ENCODE results near the gene NUAK1.

The NUAK1 gene

GRCh38 chr12:106063826-106064720 lies 74.7 kb downstream of the NUAK1 start:
- DNase-seq (ENCODE audit: low spot score) = no peak

DNA sequence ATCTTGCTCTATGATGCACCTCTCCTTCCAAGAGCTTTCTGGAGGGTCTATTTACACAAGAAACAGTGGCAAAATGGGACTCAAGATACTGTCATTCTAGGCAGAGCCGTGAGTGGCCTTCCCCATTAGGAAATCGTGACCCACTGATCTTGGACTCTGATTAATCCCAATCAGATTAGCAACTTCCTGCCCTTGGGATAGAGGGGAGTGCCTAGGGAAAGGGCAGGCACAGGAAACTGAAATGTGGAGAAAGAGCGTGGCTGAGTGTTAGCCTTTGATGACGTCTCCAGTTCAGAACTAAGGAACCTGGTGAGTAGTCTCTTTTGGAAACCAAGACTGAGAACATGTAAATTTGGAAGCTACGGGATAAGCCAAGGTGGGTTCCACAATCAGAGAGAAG lies 76.1 kb downstream of the NUAK1 start:
- no peak for DNase-seq (ENCODE audit: low spot score)

DNA sequence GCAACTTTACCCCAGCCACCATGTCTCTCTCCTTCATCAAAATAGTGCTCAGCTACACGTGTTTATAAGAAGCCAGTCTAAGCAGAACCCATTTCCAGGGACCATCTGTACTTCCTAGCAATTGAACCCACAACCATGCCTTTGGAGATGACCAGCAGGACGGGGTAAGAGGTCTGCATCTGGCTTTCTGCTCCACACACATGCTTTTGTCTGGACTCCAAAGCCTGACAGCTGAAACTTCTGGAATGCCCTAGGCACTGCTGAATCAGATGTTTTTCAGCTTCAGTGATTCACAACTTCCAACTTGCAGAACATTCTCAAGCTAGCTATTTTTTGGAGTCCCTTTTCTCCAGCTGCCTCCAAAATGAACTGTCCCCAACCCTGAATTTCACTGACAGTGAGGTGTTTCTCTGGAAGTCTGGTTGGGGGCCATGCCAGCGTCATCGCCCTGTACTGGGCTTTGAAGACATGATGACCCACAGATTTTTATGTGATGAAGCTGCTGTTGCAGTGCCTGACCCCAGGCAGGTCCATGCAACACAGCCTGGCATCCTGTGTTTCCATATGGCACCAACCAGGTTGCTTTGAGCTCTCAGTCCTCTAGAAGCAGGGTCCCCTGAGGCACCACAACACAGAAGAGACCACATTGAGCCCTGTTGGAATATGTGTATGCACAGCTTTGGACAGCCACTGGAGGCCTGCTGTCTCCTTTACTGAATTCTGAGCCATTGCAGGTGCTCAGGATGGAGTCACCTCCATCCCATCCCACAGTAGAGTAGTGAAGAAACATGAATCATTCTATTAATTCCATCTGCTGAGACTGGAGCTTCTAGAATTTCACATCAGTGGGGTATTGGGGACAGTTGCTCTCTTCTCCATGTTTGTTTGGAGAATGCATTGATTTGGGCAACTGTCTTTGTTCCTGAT lies 80.2 kb downstream of the NUAK1 start:
- DNase-seq (ENCODE audit: low spot score) = no peak

- DNase-seq (ENCODE audit: low spot score) = no peak
These were observed 84.7 kb downstream of the NUAK1 start for GRCh38 chr12:106054049-106054448.

- no peak for DNase-seq (ENCODE audit: low spot score)
These were observed 86.8 kb downstream of the NUAK1 start for GRCh38 chr12:106051853-106052531.

GRCh38 chr12:106049546-106049945 lies 89.2 kb downstream of the NUAK1 start:
- DNase-seq (ENCODE audit: low spot score) = no peak

- DNase-seq (ENCODE audit: low spot score) = no peak
These were observed 89.6 kb downstream of the NUAK1 start for GRCh38 chr12:106049105-106049504.

DNA sequence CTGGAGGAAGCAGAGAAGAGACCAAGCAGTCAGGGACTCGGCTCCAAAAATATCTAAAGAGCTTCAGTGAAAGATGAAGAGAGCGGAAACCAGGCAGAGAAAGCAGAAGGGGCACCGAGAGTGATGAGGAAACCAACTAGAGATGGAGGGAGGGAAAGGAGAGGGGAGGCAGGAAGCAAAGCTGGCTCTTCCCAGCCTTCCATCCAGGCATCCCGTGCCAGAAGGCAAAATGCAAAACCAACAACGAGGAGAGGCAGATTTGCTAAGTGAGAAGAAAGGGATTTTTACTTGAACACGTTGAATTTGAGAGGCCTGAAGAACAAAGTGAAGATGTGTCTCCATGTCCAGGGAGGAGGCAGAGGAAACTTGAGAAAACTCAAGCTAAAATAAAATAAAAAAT lies 90.1 kb downstream of the NUAK1 start:
- no peak for DNase-seq (ENCODE audit: low spot score)

DNA sequence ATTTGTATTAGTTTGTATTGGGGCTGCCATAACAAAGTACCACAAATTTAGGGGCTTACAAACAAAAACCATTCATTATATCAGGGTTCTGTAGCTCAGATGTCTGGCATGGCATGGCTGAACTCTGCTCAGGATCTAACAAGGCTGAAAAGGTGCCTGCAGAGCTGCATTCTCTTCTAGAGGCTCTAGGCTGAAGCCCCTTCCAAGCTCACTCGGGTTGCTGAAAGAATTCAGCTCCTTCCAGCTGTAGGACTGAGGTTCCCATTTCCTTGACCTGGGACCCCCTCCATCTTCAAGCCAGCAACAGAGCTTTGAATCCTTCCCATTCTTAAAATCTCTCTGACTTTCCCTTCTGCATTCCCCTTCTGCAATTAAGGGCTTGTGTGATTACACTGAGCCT lies 90.7 kb downstream of the NUAK1 start:
- no peak for DNase-seq (ENCODE audit: low spot score)

DNA sequence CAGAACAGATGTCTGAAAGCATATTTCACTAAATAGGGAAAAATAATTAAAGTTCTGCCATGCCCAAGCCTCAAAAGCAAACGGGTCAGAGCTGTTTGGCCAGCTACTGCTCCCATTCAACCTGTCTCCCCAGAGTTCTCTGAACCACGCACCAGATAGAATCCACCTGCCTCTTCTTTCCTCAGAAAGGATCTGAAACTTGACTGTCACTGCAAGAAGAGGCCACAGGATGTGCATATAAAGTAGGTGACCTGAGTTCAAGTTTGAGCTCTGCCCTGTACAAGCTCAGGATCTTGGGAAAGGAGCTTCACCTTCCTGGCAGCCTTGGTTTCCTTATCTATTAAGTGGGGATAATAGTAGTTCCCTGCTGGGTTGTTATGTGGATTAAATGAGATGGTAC lies 91.8 kb downstream of the NUAK1 start:
- DNase-seq (ENCODE audit: low spot score) = no peak

- no peak for DNase-seq (ENCODE audit: low spot score)
These were observed 92.4 kb downstream of the NUAK1 start for GRCh38 chr12:106046301-106046846.

DNA sequence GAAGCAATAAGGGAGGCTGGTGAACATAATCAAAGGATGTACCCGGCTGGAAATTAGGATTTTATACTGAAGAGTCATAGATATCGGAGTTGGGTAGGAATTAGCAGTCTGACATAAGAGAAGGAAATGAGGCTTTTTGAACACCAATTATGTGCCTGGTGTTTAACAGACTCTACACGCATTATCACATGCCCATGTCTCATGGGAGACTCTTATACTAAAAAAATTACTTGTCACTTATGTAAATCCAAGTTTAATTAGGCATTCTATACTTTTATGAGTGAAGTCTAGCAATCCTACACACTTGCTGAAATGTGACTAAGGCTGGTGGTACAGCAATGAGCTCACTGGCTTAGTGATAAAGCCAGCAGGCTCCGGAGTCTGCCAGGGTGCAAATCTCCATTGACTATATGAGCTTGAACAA lies 93.5 kb downstream of the NUAK1 start:
- DNase-seq (ENCODE audit: low spot score) = no peak

- DNase-seq (ENCODE audit: low spot score) = no peak
These were observed 94.0 kb downstream of the NUAK1 start for GRCh38 chr12:106044773-106045172.

DNA sequence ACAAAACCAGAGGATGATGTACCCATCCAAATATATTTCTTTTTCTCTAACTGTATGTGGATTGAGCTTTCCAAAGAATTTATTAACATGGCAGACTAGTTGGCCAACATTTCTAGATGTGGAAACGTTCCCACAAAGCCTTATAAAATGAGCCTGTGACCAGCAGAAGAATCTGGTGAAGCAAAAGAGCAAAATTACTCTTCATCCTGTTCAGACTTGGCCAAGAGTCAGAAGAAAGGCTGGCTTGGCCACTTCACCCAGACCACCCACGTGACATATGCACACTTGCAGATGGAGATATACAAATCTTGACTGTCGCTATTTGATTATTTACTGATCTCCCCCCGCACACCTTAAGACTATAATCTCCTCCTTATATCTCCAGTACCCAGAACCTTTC lies 96.7 kb downstream of the NUAK1 start:
- DNase-seq (ENCODE audit: low spot score) = no peak

DNA sequence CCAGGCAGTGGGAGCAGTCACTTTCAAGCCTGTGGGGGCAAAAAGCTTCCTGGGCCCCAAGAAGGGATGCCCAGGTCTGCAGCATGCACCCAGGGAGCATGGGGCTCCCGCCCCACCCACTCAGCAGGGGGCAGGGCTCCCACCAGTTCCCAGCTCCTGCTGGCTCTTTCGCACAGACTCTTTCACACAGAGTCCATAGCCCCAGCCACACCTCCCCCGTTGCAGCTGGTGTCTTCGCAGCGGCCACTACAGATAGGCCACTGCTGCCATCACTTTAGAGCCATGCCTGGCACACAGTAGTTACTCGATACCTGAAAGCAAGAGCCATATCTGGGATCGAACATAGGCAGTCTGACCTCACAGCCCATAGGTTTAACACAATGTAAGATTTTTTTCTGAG lies 98.2 kb downstream of the NUAK1 start:
- DNase-seq (ENCODE audit: low spot score) = no peak

DNA sequence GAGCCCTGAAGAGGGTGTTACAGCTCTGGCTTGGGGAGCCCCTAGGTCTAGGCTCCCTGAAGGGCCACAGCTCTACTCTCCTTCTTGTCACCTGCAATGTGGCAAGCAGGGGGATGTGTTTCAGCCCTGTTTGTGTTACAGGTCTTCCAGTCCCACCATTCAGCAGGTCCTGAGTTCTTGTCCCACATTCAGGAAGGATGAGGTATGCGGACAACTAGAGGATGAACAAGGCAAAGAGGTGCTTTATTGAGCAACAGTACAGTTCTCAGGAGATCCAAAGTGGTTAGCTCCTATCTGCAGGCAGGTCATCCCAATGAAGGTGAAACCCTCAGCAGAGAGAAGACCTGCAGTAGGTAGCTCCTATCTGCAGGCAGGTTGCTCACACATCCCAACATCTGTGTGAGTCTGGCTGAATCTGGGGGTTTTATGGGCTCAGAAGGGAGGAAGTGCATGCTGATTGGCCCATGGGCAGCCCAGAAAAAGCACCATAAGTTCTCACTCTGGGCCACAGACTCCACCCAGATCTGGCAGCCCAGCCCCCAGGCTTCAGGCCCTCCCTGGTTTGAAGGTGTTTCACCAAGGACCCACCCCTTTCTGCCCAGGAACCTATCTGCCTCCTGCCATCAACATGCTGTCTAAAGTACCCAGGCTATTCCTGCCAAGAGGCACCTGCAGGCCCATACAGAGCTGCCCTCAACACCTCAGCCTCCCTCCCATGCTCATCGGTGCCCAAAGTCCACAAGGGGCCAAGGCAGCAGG lies 98.9 kb downstream of the NUAK1 start:
- DNase-seq (ENCODE audit: low spot score) = no peak

DNA sequence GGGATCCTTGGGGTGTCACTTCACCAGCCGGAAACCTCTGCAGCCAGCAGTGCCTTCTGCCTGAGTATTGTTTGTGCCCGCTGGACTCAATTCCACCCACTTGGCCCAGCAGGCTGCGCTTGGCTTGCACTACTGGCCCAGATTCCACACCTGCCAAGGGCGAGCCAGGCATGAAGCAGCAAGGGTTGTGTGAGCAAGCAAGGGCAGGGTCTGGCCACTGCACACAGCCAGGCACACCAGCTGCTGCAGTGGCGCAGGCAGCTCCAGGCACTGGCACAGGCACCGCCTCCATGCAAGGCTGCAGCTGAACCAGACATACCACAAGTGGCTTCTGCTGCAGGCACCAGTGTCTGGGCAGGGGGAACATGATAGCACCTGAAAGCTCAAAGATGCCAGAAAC lies 99.5 kb downstream of the NUAK1 start:
- no peak for DNase-seq (ENCODE audit: low spot score)

- no peak for DNase-seq (ENCODE audit: low spot score)
These were observed 101.0 kb downstream of the NUAK1 start for GRCh38 chr12:106037524-106038298.

GRCh38 chr12:106035421-106035820 lies 103.3 kb downstream of the NUAK1 start:
- no peak for DNase-seq (ENCODE audit: low spot score)

GRCh38 chr12:106034316-106034715 lies 104.4 kb downstream of the NUAK1 start:
- DNase-seq (ENCODE audit: low spot score) = no peak
